ENCODE measurements around the gene EPHB1. TPM values are rescaled to one million over a fixed set of nuclear protein-coding genes. Genes with fewer than 3 reads are reported as not detected.
A peak's percentile ranks its signal among the peaks of the same experiment; 100 is the strongest.
"Not testable (repeated sequence)": the region's sequence is repeated elsewhere in the genome, so short reads cannot be mapped to it uniquely, and the experiment has no call there.

Gene EPHB1
- total RNA-seq, 1 experiment from 2014 or later: 2.5 TPM

DNA sequence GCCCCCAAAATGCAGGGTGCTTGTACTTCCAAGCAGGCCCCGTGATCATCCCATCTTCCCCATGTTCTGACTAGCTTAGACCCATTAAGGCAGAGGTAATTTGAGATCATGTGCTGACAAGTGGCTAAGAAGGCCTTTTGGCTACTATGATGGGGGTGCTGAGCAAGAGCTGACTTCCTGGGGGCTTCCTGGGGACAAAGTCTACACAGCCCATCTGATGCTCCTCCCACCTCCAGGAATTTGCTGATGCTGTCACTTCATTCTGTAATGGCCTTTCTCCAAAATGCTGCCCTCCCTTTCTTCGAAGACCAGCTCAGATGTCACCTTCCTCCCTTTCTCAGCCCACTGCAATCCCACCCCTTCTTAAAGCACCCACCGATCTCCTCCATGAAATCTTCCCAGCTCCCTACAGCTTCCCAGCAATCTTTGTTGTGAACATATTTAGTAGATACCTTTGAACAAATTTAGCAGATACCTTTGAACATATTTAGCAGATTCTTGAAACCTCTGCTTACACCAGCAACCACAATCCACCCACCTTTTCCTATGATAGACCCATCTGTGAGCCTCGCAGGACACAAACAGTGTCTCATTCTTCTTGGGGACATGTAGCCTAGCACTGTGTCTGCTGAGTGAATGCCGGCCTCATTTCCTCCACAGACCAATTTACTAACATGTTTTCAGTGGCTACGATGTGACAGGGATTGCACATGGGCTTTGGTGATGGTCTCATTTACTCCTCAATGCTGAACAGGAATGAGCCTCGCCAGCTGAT is 223.3 kb downstream of the EPHB1 start:
- Histone ChIP-seq H3K27ac (no peak overlapping the region), H3K36me3 (no peaks in the 10 kb centered on the region), H3K4me1 (no peaks in the 10 kb centered on the region), H3K4me3 (no peak overlapping the region), H3K27me3 (no peaks in the 10 kb centered on the region), H3K9me3 (replicated peaks) (no peaks in the 10 kb centered on the region)
- DNase-seq: no peak

DNA sequence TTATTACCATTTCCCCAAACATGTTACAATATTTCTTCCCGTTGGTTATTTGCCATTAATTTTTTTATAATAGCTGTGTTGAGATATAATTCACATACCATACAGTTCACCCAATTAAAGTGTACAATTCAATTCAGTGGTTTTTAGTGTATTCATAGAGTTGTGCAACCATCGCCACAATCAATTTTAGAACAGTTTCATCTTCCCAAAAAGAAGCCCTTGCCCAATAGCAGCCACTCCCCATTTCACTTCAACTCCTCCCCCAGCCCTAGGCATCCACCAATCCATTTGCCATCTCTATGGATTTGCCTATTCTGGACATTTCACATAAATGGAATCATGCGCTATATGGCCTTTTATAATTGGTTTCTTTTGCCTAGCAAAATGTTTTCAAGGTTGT is 225.1 kb downstream of the EPHB1 start:
- Histone ChIP-seq H3K9me3 (replicated peaks) (no peaks in the 10 kb centered on the region), H3K36me3 (no peaks in the 10 kb centered on the region), H3K4me3 (no peak overlapping the region), H3K4me1 (no peaks in the 10 kb centered on the region), H3K27me3 (no peaks in the 10 kb centered on the region), H3K27ac (no peak overlapping the region)
- no peak for DNase-seq

- no peaks in the 10 kb centered on the region for H3K27me3 ChIP-seq
- no peaks in the 10 kb centered on the region for H3K9me3 ChIP-seq (replicated peaks)
- no peaks in the 10 kb centered on the region for H3K36me3 ChIP-seq
- H3K4me3 ChIP-seq: no peak overlapping the region
- H3K27ac ChIP-seq: no peak overlapping the region
- no peaks in the 10 kb centered on the region for H3K4me1 ChIP-seq
- no peak for DNase-seq
These were observed 229.1 kb downstream of the EPHB1 start for GRCh38 chr3:135023996-135024658.

GRCh38 chr3:135030768-135031615 is 235.9 kb downstream of the EPHB1 start:
- not testable (repeated sequence) for DNase-seq; H3K4me3 ChIP-seq; H3K36me3 ChIP-seq; H3K27me3 ChIP-seq; H3K9me3 ChIP-seq (replicated peaks); H3K4me1 ChIP-seq; H3K27ac ChIP-seq

GRCh38 chr3:135033737-135034136 is 238.7 kb downstream of the EPHB1 start:
- H3K36me3 ChIP-seq: no peaks in the 10 kb centered on the region

GRCh38 chr3:135034291-135034768 is 239.3 kb downstream of the EPHB1 start:
- Histone ChIP-seq H3K27me3 (no peaks in the 10 kb centered on the region), H3K36me3 (no peaks in the 10 kb centered on the region), H3K4me1 (no peaks in the 10 kb centered on the region), H3K4me3 (no peak overlapping the region), H3K27ac (no peak overlapping the region), H3K9me3 (replicated peaks) (no peaks in the 10 kb centered on the region)
- peak; percentile 12 to 46 for DNase-seq

More at GRCh38 chr3:135033737-135034136, 238.7 kb downstream of the EPHB1 start:
- Histone ChIP-seq H3K4me1 (no peaks in the 10 kb centered on the region), H3K9me3 (replicated peaks) (no peaks in the 10 kb centered on the region), H3K27me3 (no peaks in the 10 kb centered on the region), H3K27ac (no peak overlapping the region), H3K4me3 (no peak overlapping the region)
- no peak for DNase-seq

DNA sequence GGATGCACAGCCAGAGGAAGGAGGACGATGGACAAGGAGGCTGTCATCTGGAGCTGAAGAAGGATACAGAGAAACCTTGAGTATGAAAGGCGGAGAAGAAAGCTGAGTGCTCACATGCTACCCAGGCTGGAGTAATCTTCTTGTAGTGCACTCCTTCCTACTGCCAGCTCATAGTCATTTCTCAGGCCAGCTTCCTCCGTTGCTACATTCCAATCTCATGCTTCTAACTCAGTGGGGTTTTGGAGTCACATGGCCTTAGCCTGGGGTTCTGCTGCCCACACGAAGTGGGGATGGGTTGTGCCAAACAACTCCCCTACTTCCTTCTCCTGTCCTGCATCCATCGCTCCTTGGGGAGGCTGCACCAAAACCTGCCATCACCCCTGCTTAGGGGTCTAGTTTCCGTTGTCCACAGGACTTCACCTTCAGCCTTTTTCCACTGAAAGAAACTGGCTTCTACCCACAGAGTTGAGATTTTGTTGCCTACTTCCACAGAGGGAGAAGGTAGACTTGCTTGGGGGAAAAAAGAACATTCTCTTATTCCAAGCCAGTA is 239.9 kb downstream of the EPHB1 start:
- no peak for DNase-seq
- Histone ChIP-seq H3K36me3 (no peaks in the 10 kb centered on the region), H3K27ac (no peak overlapping the region), H3K27me3 (no peaks in the 10 kb centered on the region), H3K4me1 (no peaks in the 10 kb centered on the region), H3K9me3 (replicated peaks) (no peaks in the 10 kb centered on the region), H3K4me3 (no peak overlapping the region)

DNA sequence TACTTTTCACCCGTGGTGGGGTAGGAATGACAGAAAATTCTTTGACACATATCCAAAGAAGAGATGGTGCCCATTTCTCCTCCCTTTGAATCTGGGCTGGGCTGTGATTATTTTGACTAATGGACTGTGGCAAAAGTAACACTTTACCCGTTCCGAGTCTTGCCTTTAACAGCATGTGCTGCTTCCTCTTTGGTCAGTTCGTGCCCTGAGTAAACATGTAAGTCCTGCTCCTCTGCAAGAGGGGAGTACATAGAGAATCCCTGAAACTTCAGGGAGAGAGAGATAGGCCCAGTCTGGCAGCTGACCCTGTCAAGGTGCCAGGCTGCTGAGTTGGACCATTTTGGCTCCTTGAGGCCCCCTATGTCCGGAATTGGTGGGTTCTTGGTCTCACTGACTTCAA is 243.1 kb downstream of the EPHB1 start:
- Histone ChIP-seq H3K27ac (no peak overlapping the region), H3K36me3 (no peaks in the 10 kb centered on the region), H3K9me3 (replicated peaks) (no peaks in the 10 kb centered on the region), H3K27me3 (no peaks in the 10 kb centered on the region), H3K4me1 (peaks cover 12% of the 10 kb centered on the region), H3K4me3 (no peak overlapping the region)
- no peak for DNase-seq

- H3K9me3 ChIP-seq (replicated peaks); H3K27me3 ChIP-seq; H3K27ac ChIP-seq; H3K4me3 ChIP-seq; DNase-seq; H3K36me3 ChIP-seq: not testable (repeated sequence)
- H3K4me1 ChIP-seq: peaks cover 12% of the 10 kb centered on the region
These were observed 244.5 kb downstream of the EPHB1 start for GRCh38 chr3:135039536-135039935.

DNA sequence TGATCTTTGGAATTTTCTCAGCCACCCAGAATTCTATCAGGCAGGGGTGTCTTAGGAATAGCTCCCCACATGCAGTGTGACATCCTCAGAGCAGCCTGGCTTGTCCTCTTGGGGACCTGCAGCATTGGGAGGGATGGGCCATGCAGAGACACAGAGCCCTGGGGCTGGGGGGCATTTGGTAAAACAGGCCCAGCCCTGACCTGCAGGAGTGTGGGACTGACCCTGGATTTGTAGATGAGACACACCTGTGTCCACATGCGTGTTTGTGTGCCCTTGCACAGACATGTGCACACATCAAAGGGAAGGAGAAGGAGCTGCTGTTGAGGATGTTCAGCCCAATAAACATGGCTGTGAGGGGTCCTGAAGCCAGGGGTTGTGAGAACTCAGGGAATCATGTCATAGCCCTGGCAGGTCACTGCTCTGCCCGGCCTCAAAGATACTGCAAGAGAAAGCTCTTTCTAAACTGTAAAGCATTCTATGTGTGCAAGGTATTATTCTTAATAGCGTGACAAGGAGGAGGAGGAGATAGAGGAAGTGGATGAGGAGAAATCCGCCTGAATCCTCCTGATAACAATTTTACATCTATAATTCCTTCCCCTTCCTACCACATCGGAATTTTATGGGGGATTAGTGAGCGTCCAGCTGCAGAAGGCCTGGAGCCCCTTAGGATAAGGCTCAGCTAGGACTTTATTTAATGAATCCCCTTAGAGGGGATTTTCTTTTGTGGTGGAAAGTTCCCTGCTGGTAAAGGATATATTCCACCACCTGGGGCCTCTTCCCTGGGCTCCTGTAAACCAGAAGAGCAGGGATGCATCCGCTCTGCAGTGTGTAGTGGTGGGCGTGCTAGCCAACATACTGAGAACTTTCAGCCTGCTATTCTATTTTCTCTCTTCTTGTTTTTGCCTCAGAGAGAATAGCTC is 245.5 kb downstream of the EPHB1 start:
- peak; percentile 24 to 58 for DNase-seq
- Histone ChIP-seq H3K27me3 (no peaks in the 10 kb centered on the region), H3K4me3 (no peak overlapping the region)

GRCh38 chr3:135041601-135042000 is 246.5 kb downstream of the EPHB1 start:
- no peak for DNase-seq
- peaks cover 12% of the 10 kb centered on the region for H3K4me1 ChIP-seq
- 0 out of 2 replicates have a peak overlapping the region, but pooled peaks have one; percentile 1 for H3K27ac ChIP-seq

More for the DNA sequence above, 245.5 kb downstream of the EPHB1 start:
- peaks cover 12% of the 10 kb centered on the region for H3K4me1 ChIP-seq
- no peaks in the 10 kb centered on the region for H3K9me3 ChIP-seq (replicated peaks)
- no peaks in the 10 kb centered on the region for H3K36me3 ChIP-seq
- H3K27ac ChIP-seq: peak overlapping the region; percentile 1; the same call in 1 of the 2 replicates

DNA sequence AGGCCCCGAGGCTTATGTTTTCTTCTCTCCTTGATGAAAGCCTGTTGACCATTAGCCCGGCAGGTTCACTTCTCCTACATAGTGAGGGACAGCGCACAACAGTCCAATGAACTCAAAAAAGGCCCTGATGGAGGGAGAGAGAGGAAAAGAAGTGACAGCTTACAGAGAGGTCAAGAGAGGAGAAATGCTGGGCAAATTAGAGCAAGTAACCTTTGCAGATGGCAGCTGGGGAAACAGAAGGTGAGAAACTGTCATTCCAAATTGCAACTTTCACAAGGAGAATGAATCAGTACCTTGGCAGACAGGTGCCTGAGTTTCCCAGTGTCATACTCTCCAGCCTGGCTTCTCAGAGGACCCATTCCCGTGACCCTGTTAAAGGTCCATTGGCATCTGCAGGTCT is 252.0 kb downstream of the EPHB1 start:
- DNase-seq: no peak
- Histone ChIP-seq H3K36me3 (no peaks in the 10 kb centered on the region), H3K4me3 (no peak overlapping the region), H3K4me1 (no peaks in the 10 kb centered on the region), H3K9me3 (replicated peaks) (no peaks in the 10 kb centered on the region), H3K27ac (no peak overlapping the region), H3K27me3 (no peaks in the 10 kb centered on the region)

More at GRCh38 chr3:135041601-135042000, 246.5 kb downstream of the EPHB1 start:
- no peak overlapping the region for H3K4me3 ChIP-seq
- H3K27me3 ChIP-seq: no peaks in the 10 kb centered on the region
- no peaks in the 10 kb centered on the region for H3K36me3 ChIP-seq
- no peaks in the 10 kb centered on the region for H3K9me3 ChIP-seq (replicated peaks)

DNA sequence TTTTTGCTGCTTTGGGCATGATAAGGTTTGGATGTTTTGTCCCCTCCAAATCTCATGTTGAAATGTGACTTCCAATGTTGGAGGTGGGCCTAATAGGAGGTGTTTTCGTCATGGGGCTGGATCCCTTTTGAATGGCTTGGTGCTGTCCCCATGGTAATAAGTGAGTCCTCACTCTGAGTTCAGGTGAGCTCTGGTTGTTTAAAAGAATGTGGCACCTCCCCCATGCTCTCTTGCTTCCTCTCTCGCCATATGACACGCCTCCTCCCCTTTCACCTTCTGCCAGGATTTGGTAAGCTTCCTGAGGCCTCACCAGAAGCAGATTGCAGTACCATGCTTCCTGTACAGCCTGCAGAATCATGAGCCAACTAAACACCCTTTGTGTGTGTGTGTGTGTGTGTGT is 255.5 kb downstream of the EPHB1 start:
- Histone ChIP-seq H3K9me3 (replicated peaks) (no peaks in the 10 kb centered on the region), H3K4me3 (no peak overlapping the region), H3K4me1 (no peaks in the 10 kb centered on the region), H3K27ac (no peak overlapping the region), H3K36me3 (no peaks in the 10 kb centered on the region), H3K27me3 (no peaks in the 10 kb centered on the region)
- DNase-seq: no peak

All from SJCRH30 (cell line).